Transverse colon (tissue), 4 donors: Measurements from ENCODE around the gene CLEC4D.

Experiments
- EP300 ChIP-seq: sonication (generic); formaldehyde crosslinking; IDR thresholded peaks from one replicate; pipeline ENCODE4 v1.6.1; 2017; ENCODE audit warnings: antibody characterized with exemption, low read depth
- POLR2A ChIP-seq: fragments of 450-650 bp; IDR thresholded peaks from one replicate; pipeline ENCODE4 v1.6.1; 2016; ENCODE audit warnings: antibody characterized with exemption, mild to moderate bottlenecking, moderate library complexity
- POLR2AphosphoS5 ChIP-seq, 3 donors: sonication (generic); formaldehyde crosslinking; IDR thresholded peaks; one replicate each; pipeline ENCODE4 v1.6.1; 2016; ENCODE audit warnings: antibody characterized with exemption in 3 of 3
- TF ChIP-seq, protein P1 (sequence below), 5 experiments: fragments of 200-600 bp in 3 of 5; fragments of 450-650 bp in 2 of 5; sonication (generic) in 3 of 5; IDR thresholded peaks; 1 replicate in 2 of 5; 2 replicates in 3 of 5; pipeline ENCODE4 v1.5.1; 2016 to 2017; ENCODE audit warnings: antibody characterized with exemption in 5 of 5, inconsistent platforms in 3 of 5, mild to moderate bottlenecking in 2 of 5, moderate library complexity in 1 of 5

GRCh38 chr12:8553088-8553627 lies 39.9 kb downstream of the CLEC4D start:
- TF ChIP-seq, protein P1, sequence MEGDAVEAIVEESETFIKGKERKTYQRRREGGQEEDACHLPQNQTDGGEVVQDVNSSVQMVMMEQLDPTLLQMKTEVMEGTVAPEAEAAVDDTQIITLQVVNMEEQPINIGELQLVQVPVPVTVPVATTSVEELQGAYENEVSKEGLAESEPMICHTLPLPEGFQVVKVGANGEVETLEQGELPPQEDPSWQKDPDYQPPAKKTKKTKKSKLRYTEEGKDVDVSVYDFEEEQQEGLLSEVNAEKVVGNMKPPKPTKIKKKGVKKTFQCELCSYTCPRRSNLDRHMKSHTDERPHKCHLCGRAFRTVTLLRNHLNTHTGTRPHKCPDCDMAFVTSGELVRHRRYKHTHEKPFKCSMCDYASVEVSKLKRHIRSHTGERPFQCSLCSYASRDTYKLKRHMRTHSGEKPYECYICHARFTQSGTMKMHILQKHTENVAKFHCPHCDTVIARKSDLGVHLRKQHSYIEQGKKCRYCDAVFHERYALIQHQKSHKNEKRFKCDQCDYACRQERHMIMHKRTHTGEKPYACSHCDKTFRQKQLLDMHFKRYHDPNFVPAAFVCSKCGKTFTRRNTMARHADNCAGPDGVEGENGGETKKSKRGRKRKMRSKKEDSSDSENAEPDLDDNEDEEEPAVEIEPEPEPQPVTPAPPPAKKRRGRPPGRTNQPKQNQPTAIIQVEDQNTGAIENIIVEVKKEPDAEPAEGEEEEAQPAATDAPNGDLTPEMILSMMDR (IDR thresholded peaks at IDR 0.05) = no peak
- no peak for TF ChIP-seq POLR2AphosphoS5 (IDR thresholded peaks at IDR 0.05)
- no peak for TF ChIP-seq EP300
- TF ChIP-seq POLR2A = no peak
